ENCODE data around the gene PODXL2.

GRCh38 chr3:127612966-127613365 lies 16.0 kb upstream of the PODXL2 start:
- TF ChIP-seq FOXK2 (IDR thresholded peaks at IDR 0.05) (no peak), FOXM1 (IDR thresholded peaks at IDR 0.05; ENCODE audit: borderline replicate concordance) (no peak), PKNOX1 (IDR thresholded peaks at IDR 0.05) (no peak), BHLHE40 (IDR thresholded peaks at IDR 0.05; ENCODE audit: borderline replicate concordance) (no peak), ELF4 (IDR thresholded peaks at IDR 0.05) (no peak), SP1 (IDR thresholded peaks at IDR 0.05) (no peak)
